NCI-H2196 treated with DMSO at 0.1 percent for 48 hours (cell line): ENCODE results near the gene LRP5.

Experiments used
- DNase-seq: peaks from one replicate; lab custom pipeline; 2025; ENCODE audit not compliant: unreplicated experiment; lab: John Stamatoyannopoulos, UW

The LRP5 gene

DNA sequence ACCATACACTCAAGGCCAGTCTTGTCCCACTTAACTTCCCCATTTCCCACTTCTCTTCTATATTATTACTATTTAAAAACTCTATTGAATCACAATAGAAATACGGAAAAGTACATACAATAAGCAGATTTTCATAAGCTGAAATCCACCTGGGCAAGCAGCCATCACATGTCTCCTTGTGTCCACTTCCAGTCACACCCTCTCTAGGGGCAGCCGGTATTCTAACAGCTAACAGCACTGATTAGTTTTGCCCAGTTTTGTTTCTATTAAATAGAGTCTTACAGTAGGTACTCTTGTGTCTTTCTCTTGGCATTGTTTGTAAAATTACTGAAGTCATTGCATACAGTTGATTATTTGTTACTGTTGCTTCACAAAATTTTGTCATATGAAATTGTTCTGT, 185.9 kb downstream of the LRP5 start:
- no peak for DNase-seq
